Stimulated activated CD4-positive, alpha-beta T cell treated with anti-CD3 and anti-CD28 coated beads, Interleukin-2, amount 100 ng/mL, for 4 hours (primary cell): ENCODE data around the gene AOC3.
"Not testable (repeated sequence)": the region's sequence is repeated elsewhere in the genome, so short reads cannot be mapped to it uniquely, and the experiment has no call there.

Experiments used
- DNase-seq: peaks from one replicate; pipeline ENCODE4 v3.0.0-alpha.2; 2020; ENCODE audit warnings: low read depth

Gene AOC3

GRCh38 chr17:42844271-42844670 lies 6.7 kb upstream of the AOC3 start, which contains the start of gene AOC2:
Gene AOC2 (plus strand): TSS chr17:42844580. CDS start chr17:42844627, 47 bp downstream.
- DNase-seq: no peak

- no peak for DNase-seq
These were observed 6.0 kb upstream of the AOC3 start for GRCh38 chr17:42844761-42845555.

- DNase-seq: no peak
These were observed 5.5 kb upstream of the AOC3 start for GRCh38 chr17:42845556-42845917.

GRCh38 chr17:42845918-42846593 lies 4.9 kb upstream of the AOC3 start:
- no peak for DNase-seq

GRCh38 chr17:42846594-42847280 lies 4.3 kb upstream of the AOC3 start:
- DNase-seq: no peak

GRCh38 chr17:42848093-42848492 lies 2.9 kb upstream of the AOC3 start:
- no peak for DNase-seq

- DNase-seq: no peak
These were observed 2.0 kb upstream of the AOC3 start for GRCh38 chr17:42849031-42849430.

- DNase-seq: no peak
These were observed 1.4 kb upstream of the AOC3 start for GRCh38 chr17:42849451-42850181.

GRCh38 chr17:42851371-42852240 lies 607 bp downstream of the AOC3 start:
- not testable (repeated sequence) for DNase-seq

- no peak for DNase-seq
These were observed 1.4 kb downstream of the AOC3 start for GRCh38 chr17:42852351-42852750.

- DNase-seq: no peak
These were observed 2.0 kb downstream of the AOC3 start for GRCh38 chr17:42853004-42853403.

- no peak for DNase-seq
These were observed 2.6 kb downstream of the AOC3 start for GRCh38 chr17:42853597-42853967.

GRCh38 chr17:42853968-42854790 lies 3.2 kb downstream of the AOC3 start:
- no peak for DNase-seq

- no peak for DNase-seq
These were observed 4.1 kb downstream of the AOC3 start for GRCh38 chr17:42855048-42855596.

- not testable (repeated sequence) for DNase-seq
These were observed 5.1 kb downstream of the AOC3 start for GRCh38 chr17:42856093-42856492.

- DNase-seq: not testable (repeated sequence)
These were observed 5.5 kb downstream of the AOC3 start for GRCh38 chr17:42856516-42856915.

- DNase-seq: no peak
These were observed 6.4 kb downstream of the AOC3 start for GRCh38 chr17:42857389-42857788.

GRCh38 chr17:42865638-42866094 lies 14.7 kb downstream of the AOC3 start:
- DNase-seq: no peak

GRCh38 chr17:42866216-42866615 lies 15.2 kb downstream of the AOC3 start:
- DNase-seq: no peak
